Panc1 (cell line): ENCODE results near the gene SNX18.

Experiments used
- CTCF ChIP-seq: fragments of 450-650 bp; IDR thresholded peaks from 2 replicates; pipeline ENCODE4 v1.5.1; 2017; ENCODE audit warnings: mild to moderate bottlenecking
- REST ChIP-seq, 2 experiments: IDR thresholded peaks; 2 replicates each; pipeline ENCODE4 v1.6.1; 2011 to 2012; ENCODE audit warnings: low read depth in 2 of 2, control low read depth in 1 of 2, low read length in 1 of 2, mild to moderate bottlenecking in 1 of 2, moderate library complexity in 1 of 2; ENCODE audit not compliant: insufficient read depth in 1 of 2

- TF ChIP-seq REST (IDR thresholded peaks at IDR 0.05; ENCODE audit: insufficient read depth in 1 of 2, low read depth in 2 of 2, low read length in 1 of 2) (no peak), CTCF (no peak)
These were observed 78.2 kb downstream of the SNX18 start for GRCh38 chr5:54595721-54596120.
